GM12878 (cell line): ENCODE measurements around the gene PLOD2.

Experiments used
- EZH2 ChIP-seq: IDR thresholded peaks from 2 replicates; pipeline ENCODE4 v1.6.1; 2012; ENCODE audit warnings: low read depth, mild to moderate bottlenecking, control low read depth, inconsistent platforms, low read length, borderline replicate concordance; ENCODE audit not compliant: control insufficient read depth
- POLR2A ChIP-seq: IDR thresholded peaks from 2 replicates; pipeline ENCODE4 v1.6.1; 2011; ENCODE audit warnings: low read depth, mild to moderate bottlenecking, low read length
- ZNF24 ChIP-seq: fragments of 450-650 bp; IDR thresholded peaks from 2 replicates; pipeline ENCODE4 v1.6.1; 2017; ENCODE audit warnings: antibody characterized with exemption, mild to moderate bottlenecking
- TF ChIP-seq, protein P1 (sequence below): IDR thresholded peaks from 2 replicates; pipeline ENCODE4 v1.6.1; 2012; ENCODE audit warnings: low read depth, low read length, improper control_type of control experiment
- TF ChIP-seq, protein P2 (sequence below), 3 experiments: IDR thresholded peaks in 2 of 3; conservative IDR thresholded peaks in 1 of 3; 2 replicates each; pipeline ENCODE4 v1.5.1; 2011; ENCODE audit warnings: low read depth in 3 of 3, low read length in 3 of 3, mild to moderate bottlenecking in 3 of 3, control low read depth in 2 of 3, moderate library complexity in 2 of 3, inconsistent platforms in 1 of 3, mixed read lengths in 1 of 3; ENCODE audit not compliant: control insufficient read depth in 2 of 3, insufficient read depth in 1 of 3; ENCODE audit errors: extremely low read depth in 1 of 3

DNA sequence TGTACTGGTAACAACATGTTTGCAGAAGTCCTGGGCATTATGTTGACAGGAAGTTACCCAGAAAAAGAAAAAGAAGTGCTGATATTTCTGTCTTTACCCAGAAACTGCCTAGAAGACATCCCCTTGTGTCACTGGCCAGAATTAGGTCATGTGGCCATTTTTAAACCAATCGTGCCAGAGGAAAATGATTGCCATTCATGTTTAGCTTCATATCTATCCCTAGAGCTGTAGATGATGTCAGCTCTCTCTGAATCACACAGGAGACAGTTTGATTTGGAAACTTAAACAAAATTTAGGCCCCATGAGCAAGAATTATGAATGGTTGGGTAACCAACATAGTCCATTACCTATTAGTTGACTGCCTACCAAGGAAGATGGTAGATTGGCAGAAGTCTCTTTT, 8.9 kb upstream of the PLOD2 start:
- TF ChIP-seq, protein P1, sequence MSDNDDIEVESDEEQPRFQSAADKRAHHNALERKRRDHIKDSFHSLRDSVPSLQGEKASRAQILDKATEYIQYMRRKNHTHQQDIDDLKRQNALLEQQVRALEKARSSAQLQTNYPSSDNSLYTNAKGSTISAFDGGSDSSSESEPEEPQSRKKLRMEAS = no peak
- TF ChIP-seq EZH2 (no peak), ZNF24 (no peak), POLR2A (no peak)
- TF ChIP-seq, protein P2, sequence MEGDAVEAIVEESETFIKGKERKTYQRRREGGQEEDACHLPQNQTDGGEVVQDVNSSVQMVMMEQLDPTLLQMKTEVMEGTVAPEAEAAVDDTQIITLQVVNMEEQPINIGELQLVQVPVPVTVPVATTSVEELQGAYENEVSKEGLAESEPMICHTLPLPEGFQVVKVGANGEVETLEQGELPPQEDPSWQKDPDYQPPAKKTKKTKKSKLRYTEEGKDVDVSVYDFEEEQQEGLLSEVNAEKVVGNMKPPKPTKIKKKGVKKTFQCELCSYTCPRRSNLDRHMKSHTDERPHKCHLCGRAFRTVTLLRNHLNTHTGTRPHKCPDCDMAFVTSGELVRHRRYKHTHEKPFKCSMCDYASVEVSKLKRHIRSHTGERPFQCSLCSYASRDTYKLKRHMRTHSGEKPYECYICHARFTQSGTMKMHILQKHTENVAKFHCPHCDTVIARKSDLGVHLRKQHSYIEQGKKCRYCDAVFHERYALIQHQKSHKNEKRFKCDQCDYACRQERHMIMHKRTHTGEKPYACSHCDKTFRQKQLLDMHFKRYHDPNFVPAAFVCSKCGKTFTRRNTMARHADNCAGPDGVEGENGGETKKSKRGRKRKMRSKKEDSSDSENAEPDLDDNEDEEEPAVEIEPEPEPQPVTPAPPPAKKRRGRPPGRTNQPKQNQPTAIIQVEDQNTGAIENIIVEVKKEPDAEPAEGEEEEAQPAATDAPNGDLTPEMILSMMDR (IDR thresholded peaks at IDR 0.05 in 2 of 3, conservative IDR thresholded peaks at IDR 0.05 in 1 of 3; ENCODE audit: control insufficient read depth in 2 of 3, extremely low read depth in 1 of 3, insufficient read depth in 1 of 3, low read depth in 3 of 3, low read length in 3 of 3) = no peak
